IMR-90 (cell line): ENCODE measurements around the gene LAG3. TPM values are rescaled to one million over a fixed set of nuclear protein-coding genes. Genes with fewer than 3 reads are reported as not detected.

ENCODE experiments used
- ATAC-seq: fragments of 200-7000 bp; cut with Tn5 transposase; 2 replicates; pipeline ENCODE4 v1.9.1; 2020; ENCODE audit warnings: low read depth, mild to moderate bottlenecking, moderate library complexity
- BruUV-seq: library from RNA; stranded (reverse); fragments of 400-500 nt; replicated peaks from 2 replicates; lab custom pipeline; 2021; lab: Mats Ljungman, UMichigan
- CTCF ChIA-PET: fragments of 300-600 bp; formaldehyde crosslinking; extraction: SDS; loops from one replicate; lab custom pipeline; 2021; ENCODE audit warnings: antibody characterized with exemption; lab: Yijun Ruan, JAX
- POLR2A ChIA-PET: fragments of 300-600 bp; sonication (Branson Sonifier 250); formaldehyde crosslinking; loops from one replicate; lab custom pipeline; 2022; ENCODE audit warnings: antibody characterized with exemption; ENCODE audit not compliant: unreplicated experiment; lab: Charles Lee
- DNase-seq: peaks from one replicate; pipeline ENCODE4 v3.0.0; 2013
- H2AFZ ChIP-seq: replicated peaks from 2 replicates; pipeline ENCODE3; 2013; ENCODE audit warnings: low read length, mild to moderate bottlenecking; ENCODE audit not compliant: poor library complexity
- H2AK5ac ChIP-seq: 2 replicates; pipeline ENCODE4 v1.6.1; 2013; ENCODE audit warnings: low read depth, low read length, inconsistent platforms
- H2AK9ac ChIP-seq: replicated peaks from 2 replicates; pipeline ENCODE3; 2013; ENCODE audit warnings: mild to moderate bottlenecking, low read depth, low read length, moderate library complexity; ENCODE audit not compliant: poor library complexity
- H2BK120ac ChIP-seq: 2 replicates; pipeline ENCODE4 v1.6.1; 2013; ENCODE audit warnings: low read depth, low read length, inconsistent platforms
- H2BK15ac ChIP-seq: 3 replicates; pipeline ENCODE4 v1.6.1; 2013; ENCODE audit warnings: low read depth, low read length, inconsistent platforms
- H2BK20ac ChIP-seq: 2 replicates; pipeline ENCODE4 v1.6.1; 2013; ENCODE audit warnings: low read depth, mild to moderate bottlenecking, inconsistent platforms, low read length, moderate library complexity
- H2BK5ac ChIP-seq: 2 replicates; pipeline ENCODE4 v1.6.1; 2013; ENCODE audit warnings: mild to moderate bottlenecking, low read depth, low read length, inconsistent platforms; ENCODE audit not compliant: poor library complexity, severe bottlenecking
- H3K14ac ChIP-seq: replicated peaks from 2 replicates; pipeline ENCODE4 v1.6.1; 2013; ENCODE audit warnings: low read depth, low read length, inconsistent platforms
- H3K18ac ChIP-seq: 2 replicates; pipeline ENCODE4 v1.6.1; 2013; ENCODE audit warnings: low read depth, low read length, control low read depth
- H3K23ac ChIP-seq: 2 replicates; pipeline ENCODE4 v1.6.1; 2013; ENCODE audit warnings: low read depth, low read length, inconsistent platforms
- H3K27ac ChIP-seq: 2 replicates; pipeline ENCODE4 v1.5.1; 2013; ENCODE audit warnings: mild to moderate bottlenecking, control low read depth, low read length; ENCODE audit not compliant: insufficient read depth
- H3K27me3 ChIP-seq: 2 replicates; pipeline ENCODE4 v1.6.1; 2013; ENCODE audit warnings: low read length; ENCODE audit not compliant: control insufficient read depth, insufficient read depth
- H3K36me3 ChIP-seq: 2 replicates; pipeline ENCODE4 v1.6.1; 2013; ENCODE audit warnings: low read length, mixed read lengths; ENCODE audit not compliant: control insufficient read depth, insufficient read depth
- H3K4ac ChIP-seq: 2 replicates; pipeline ENCODE4 v1.6.1; 2013; ENCODE audit warnings: low read depth, low read length, inconsistent platforms
- H3K4me1 ChIP-seq: 2 replicates; pipeline ENCODE4 v1.6.1; 2013; ENCODE audit warnings: low read length, mixed read lengths; ENCODE audit not compliant: control insufficient read depth, insufficient read depth
- H3K4me2 ChIP-seq: 2 replicates; pipeline ENCODE4 v1.6.1; 2013; ENCODE audit warnings: low read depth, mild to moderate bottlenecking, control low read depth, low read length, moderate library complexity
- H3K4me3 ChIP-seq: 2 replicates; pipeline ENCODE4 v1.5.1; 2013; ENCODE audit warnings: low read depth, mild to moderate bottlenecking, control low read depth, low read length, moderate library complexity; ENCODE audit not compliant: insufficient read depth
- H3K56ac ChIP-seq: 2 replicates; pipeline ENCODE4 v1.6.1; 2013; ENCODE audit warnings: low read length, inconsistent platforms; ENCODE audit not compliant: insufficient read depth; ENCODE audit errors: extremely low read depth
- H3K79me1 ChIP-seq, 2 experiments: 2 replicates each; pipeline ENCODE4 v1.6.1; 2013; ENCODE audit warnings: low read length in 2 of 2, inconsistent platforms in 1 of 2, low read depth in 1 of 2
- H3K9ac ChIP-seq: 2 replicates; pipeline ENCODE4 v1.6.1; 2013; ENCODE audit warnings: low read depth, low read length, control low read depth
- H3K9me1 ChIP-seq: 2 replicates; pipeline ENCODE4 v1.6.1; 2013; ENCODE audit warnings: low read length, inconsistent platforms; ENCODE audit not compliant: insufficient read depth
- H3K9me3 ChIP-seq: 2 replicates; pipeline ENCODE4 v1.6.1; 2013; ENCODE audit warnings: low read length; ENCODE audit not compliant: control insufficient read depth, insufficient read depth
- H4K20me1 ChIP-seq: 2 replicates; pipeline ENCODE4 v1.6.1; 2013; ENCODE audit warnings: low read length, inconsistent platforms; ENCODE audit not compliant: insufficient read depth
- H4K5ac ChIP-seq: 2 replicates; pipeline ENCODE4 v1.6.1; 2013; ENCODE audit warnings: mild to moderate bottlenecking, low read depth, low read length, control low read depth
- H4K8ac ChIP-seq, 2 experiments: 2 replicates each; pipeline ENCODE4 v1.6.1; 2013; ENCODE audit warnings: low read depth in 2 of 2, low read length in 2 of 2, control low read depth in 1 of 2, inconsistent platforms in 1 of 2
- H4K91ac ChIP-seq: 2 replicates; pipeline ENCODE4 v1.6.1; 2013; ENCODE audit warnings: low read depth, low read length, inconsistent platforms; ENCODE audit not compliant: insufficient read depth
- CEBPB ChIP-seq: IDR thresholded peaks from 2 replicates; pipeline ENCODE4 v1.6.1; 2012; ENCODE audit warnings: low read depth, low read length, improper control_type of control experiment
- CTCF ChIP-seq: conservative IDR thresholded peaks from 2 replicates; pipeline ENCODE4 v1.5.1; 2012; ENCODE audit warnings: mild to moderate bottlenecking, low read depth, low read length, improper control_type of control experiment
- ELK1 ChIP-seq: fragments of 150-350 bp; IDR thresholded peaks from 2 replicates; pipeline ENCODE4 v1.6.1; 2016; ENCODE audit warnings: low read depth, mild to moderate bottlenecking, low read length, moderate library complexity, borderline replicate concordance
- MXI1 ChIP-seq: IDR thresholded peaks from 2 replicates; pipeline ENCODE4 v1.6.1; 2012; ENCODE audit warnings: low read depth, mild to moderate bottlenecking, low read length, moderate library complexity, borderline replicate concordance
- NFE2L2 ChIP-seq: fragments of 150-350 bp; IDR thresholded peaks from 2 replicates; pipeline ENCODE4 v1.6.1; 2016; ENCODE audit warnings: low read depth, mild to moderate bottlenecking, low read length
- POLR2A ChIP-seq: IDR thresholded peaks from 2 replicates; pipeline ENCODE4 v1.6.1; 2012; ENCODE audit warnings: mild to moderate bottlenecking, low read depth, low read length
- RFX5 ChIP-seq: IDR thresholded peaks from 2 replicates; pipeline ENCODE4 v1.8.0; 2012; ENCODE audit warnings: low read depth, mild to moderate bottlenecking, low read length, moderate library complexity
- WGBS, 2 experiments: methylation state at CpG; one replicate each; pipeline versions ENCODE4 v1.1.5 to v1.1.7; 2013; ENCODE audit warnings: missing lambda C conversion rate in 2 of 2; ENCODE audit not compliant: insufficient read length in 1 of 2; ENCODE audit errors: extremely low coverage in 2 of 2; 5-methylcytosine and 5-hydroxymethylcytosine counted together
- dilution Hi-C: fragments of 300-500 bp; cut with HindIII; formaldehyde crosslinking; loops from one replicate; pipeline ENCODE4 v1.14.3; 2018; ENCODE audit warnings: low sequenced_read_pairs; ENCODE audit not compliant: unreplicated experiment
- in situ Hi-C: fragments of 300-500 bp; cut with MboI; formaldehyde crosslinking; loops from 3 replicates; pipeline ENCODE4 v1.14.3; 2019; ENCODE audit warnings: low sequenced_read_pairs, inconsistent platforms, mixed read lengths
- intact Hi-C: fragments of 100-400 bp; cut with micrococcal nuclease; formaldehyde crosslinking; loops from 2 replicates; pipeline ENCODE4 v1.10.0; 2022
- polyA plus RNA-seq, 3 experiments: library from polyadenylated mRNA; depleted of rRNA; stranded (reverse); fragments of >200 nt; gene quantifications; 2 replicates each; pipeline ENCODE4 v1.2.3, GENCODE V29; 2012; ENCODE audit warnings: low replicate concordance in 1 of 3
- total RNA-seq: library from RNA; depleted of rRNA; stranded (reverse); fragments of >200 nt; gene quantifications from 2 replicates; pipeline ENCODE4 v1.2.3, GENCODE V29; 2012
- TF ChIP-seq, protein P1 (sequence below): fragments of 150-350 bp; IDR thresholded peaks from 2 replicates; pipeline ENCODE4 v1.6.1; 2017; ENCODE audit warnings: mild to moderate bottlenecking, antibody characterized with exemption, low read length, low read depth

LAG3 gene
- total and polyA plus RNA-seq, 2 of the 4 experiments (the other 2 are of a cell fraction) = 0.41 TPM; not detected in 1

- Histone ChIP-seq H2BK15ac (no peak overlapping the region), H2AFZ (peak overlapping the region; percentile 78), H3K23ac (peak overlapping the region; percentile 68; the same call in 1 of the 2 replicates), H4K8ac (peak overlapping the region in 1 of 2 experiments; percentile 79; a peak in 2 of 4 replicates), H2AK5ac (0 out of 2 replicates have a peak overlapping the region, but pooled peaks have one; percentile 20), H3K79me1 (peaks cover 0 to 14% of the 10 kb centered on the region in 2 experiments; a peak in 2 of 4 replicates), H3K4me2 (peak overlapping the region; percentile 58), H3K14ac (peak overlapping the region; percentile 50; the same call in 1 of the 2 replicates), H3K27ac (peak overlapping the region; percentile 51; the same call in 1 of the 2 replicates), H3K4me1 (peaks cover 21% of the 10 kb centered on the region), H3K27me3 (no peaks in the 10 kb centered on the region), H2AK9ac (peak overlapping the region; percentile 22), H3K9me3 (no peaks in the 10 kb centered on the region), H2BK20ac (no peak overlapping the region), H3K4ac (peak overlapping the region; percentile 19), H3K56ac (no peak overlapping the region), H4K20me1 (no peaks in the 10 kb centered on the region), H4K5ac (peak overlapping the region; percentile 79), H4K91ac (peak overlapping the region; percentile 62), H3K4me3 (0 out of 2 replicates have a peak overlapping the region, but pooled peaks have one; percentile 18), H3K18ac (no peak overlapping the region; the same call in 1 of the 2 replicates), H3K36me3 (0 out of 2 replicates have a peak, but pooled peaks cover 2% of the 10 kb centered on the region), H3K9ac (peak overlapping the region; percentile 51; the same call in 1 of the 2 replicates), H2BK120ac (no peak overlapping the region), H2BK5ac (no peak overlapping the region), H3K9me1 (peaks cover 8% of the 10 kb centered on the region; the same call in 1 of the 2 replicates)
- BruUV-seq = no TSS peak
- intact Hi-C loops (no loop called here), in situ Hi-C loops (no loop called here), dilution Hi-C loops (no loop called here)
- WGBS, 2 experiments = 100% methylated on average over 1 of the region's 12 CpGs; no CpG with 5 or more reads in 1 of the 2 experiments
- TF ChIP-seq MXI1 (no peak), RFX5 (no peak), POLR2A (no peak), CTCF (no peak), NFE2L2 (no peak), CEBPB (no peak), ELK1 (no peak)
- TF ChIP-seq, protein P1, sequence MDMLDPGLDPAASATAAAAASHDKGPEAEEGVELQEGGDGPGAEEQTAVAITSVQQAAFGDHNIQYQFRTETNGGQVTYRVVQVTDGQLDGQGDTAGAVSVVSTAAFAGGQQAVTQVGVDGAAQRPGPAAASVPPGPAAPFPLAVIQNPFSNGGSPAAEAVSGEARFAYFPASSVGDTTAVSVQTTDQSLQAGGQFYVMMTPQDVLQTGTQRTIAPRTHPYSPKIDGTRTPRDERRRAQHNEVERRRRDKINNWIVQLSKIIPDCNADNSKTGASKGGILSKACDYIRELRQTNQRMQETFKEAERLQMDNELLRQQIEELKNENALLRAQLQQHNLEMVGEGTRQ = no peak
- ATAC-seq (no peak), DNase-seq (no peak)
- ChIA-PET POLR2A (no interaction called here), CTCF (interaction anchor here (1.8 kb wide), 1 partner anchor 38 kb away, joined by 12 read pairs; the partner anchor contains the start of gene MLF2)
These were observed 18.3 kb downstream of the LAG3 start for GRCh38 chr12:6790496-6791150.
